ENCODE data around the gene MISP. TPM values are rescaled to one million over a fixed set of nuclear protein-coding genes. Genes with fewer than 3 reads are reported as not detected.

The MISP gene
- total RNA-seq, 4 donors from 2014 or later: not detected

- no peak for TF ChIP-seq CTCF (IDR thresholded peaks at IDR 0.05; ENCODE audit: low read depth)
These were observed 23.6 kb upstream of the MISP start for GRCh38 chr19:726993-727956.

GRCh38 chr19:728011-728410 lies 22.9 kb upstream of the MISP start:
- TF ChIP-seq CTCF (IDR thresholded peaks at IDR 0.05; ENCODE audit: low read depth): no peak

GRCh38 chr19:729965-730668 lies 20.8 kb upstream of the MISP start:
- TF ChIP-seq CTCF (IDR thresholded peaks at IDR 0.05; ENCODE audit: low read depth): no peak

- TF ChIP-seq CTCF (IDR thresholded peaks at IDR 0.05; ENCODE audit: low read depth): no peak
These were observed 19.9 kb upstream of the MISP start for GRCh38 chr19:731000-731399.

- TF ChIP-seq CTCF (IDR thresholded peaks at IDR 0.05; ENCODE audit: low read depth): no peak
These were observed 18.5 kb upstream of the MISP start for GRCh38 chr19:732148-733069.

GRCh38 chr19:734716-735115 lies 16.2 kb upstream of the MISP start:
- TF ChIP-seq CTCF (IDR thresholded peaks at IDR 0.05; ENCODE audit: low read depth): no peak

Measured in subcutaneous adipose tissue (tissue), 4 donors.